ENCODE results near the gene ACSS1.

DNA sequence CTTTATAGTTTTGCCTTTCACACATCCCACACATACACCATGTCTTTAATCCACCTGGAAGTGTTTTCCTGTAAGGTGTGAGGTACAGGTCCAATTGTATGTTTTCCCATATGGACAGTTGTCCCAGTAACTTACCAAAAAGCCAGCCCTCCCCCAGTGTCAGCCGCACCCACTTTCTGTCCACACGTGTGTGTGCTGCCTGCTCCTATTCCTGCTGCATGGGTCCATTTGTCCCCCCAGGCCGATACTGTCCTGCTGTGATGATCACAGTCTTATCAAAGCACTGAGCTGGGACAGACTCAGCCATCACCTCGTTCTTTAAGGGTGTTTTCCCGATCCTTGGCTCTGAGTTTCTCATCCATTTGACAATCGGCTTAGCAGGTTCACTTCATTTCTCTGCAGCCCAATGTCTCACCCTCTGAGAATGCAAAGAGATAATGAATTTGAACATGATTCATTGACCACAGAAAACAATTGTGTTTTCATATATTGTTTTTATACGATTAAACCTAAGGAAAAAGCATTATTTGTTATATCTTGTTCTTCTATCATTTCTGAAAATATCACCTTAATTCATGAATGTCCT is 14.4 kb upstream of the ACSS1 start:
- TF ChIP-seq CTBP1 (IDR thresholded peaks at IDR 0.05; ENCODE audit: borderline replicate concordance) (no peak), TARDBP (IDR thresholded peaks at IDR 0.05) (no peak), FOXM1 (IDR thresholded peaks at IDR 0.05; ENCODE audit: borderline replicate concordance) (no peak), SP1 (IDR thresholded peaks at IDR 0.05) (no peak), FOXK2 (IDR thresholded peaks at IDR 0.05) (no peak), BHLHE40 (IDR thresholded peaks at IDR 0.05; ENCODE audit: borderline replicate concordance) (no peak), LEF1 (IDR thresholded peaks at IDR 0.05; ENCODE audit: borderline replicate concordance) (no peak), HDGF (IDR thresholded peaks at IDR 0.05; ENCODE audit: borderline replicate concordance) (no peak), ZNF384 (IDR thresholded peaks at IDR 0.05) (no peak), ELF4 (IDR thresholded peaks at IDR 0.05) (no peak), SUZ12 (IDR thresholded peaks at IDR 0.05) (no peak), ARNT (IDR thresholded peaks at IDR 0.05) (no peak), L3MBTL2 (conservative IDR thresholded peaks at IDR 0.05) (no peak)
- TF ChIP-seq, protein P1, sequence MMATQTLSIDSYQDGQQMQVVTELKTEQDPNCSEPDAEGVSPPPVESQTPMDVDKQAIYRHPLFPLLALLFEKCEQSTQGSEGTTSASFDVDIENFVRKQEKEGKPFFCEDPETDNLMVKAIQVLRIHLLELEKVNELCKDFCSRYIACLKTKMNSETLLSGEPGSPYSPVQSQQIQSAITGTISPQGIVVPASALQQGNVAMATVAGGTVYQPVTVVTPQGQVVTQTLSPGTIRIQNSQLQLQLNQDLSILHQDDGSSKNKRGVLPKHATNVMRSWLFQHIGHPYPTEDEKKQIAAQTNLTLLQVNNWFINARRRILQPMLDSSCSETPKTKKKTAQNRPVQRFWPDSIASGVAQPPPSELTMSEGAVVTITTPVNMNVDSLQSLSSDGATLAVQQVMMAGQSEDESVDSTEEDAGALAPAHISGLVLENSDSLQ (IDR thresholded peaks at IDR 0.05) = no peak

Data from HEK293T (cell line).